Measurements from ENCODE around the gene CLBA1.

The CLBA1 gene

GRCh38 chr14:104974665-104975390, 10.8 kb upstream of the CLBA1 start:
- DNase-seq (ENCODE audit: insufficient read length, low spot score) (no peak), FAIRE-seq (no peak)
- no peak for TF ChIP-seq CTCF (IDR thresholded peaks at IDR 0.05; ENCODE audit: insufficient read depth, missing control alignments)

- DNase-seq (ENCODE audit: insufficient read length, low spot score) (no peak), FAIRE-seq (no peak)
- TF ChIP-seq CTCF (IDR thresholded peaks at IDR 0.05; ENCODE audit: insufficient read depth, missing control alignments), result peak; percentile 44
These were observed 9.9 kb upstream of the CLBA1 start for GRCh38 chr14:104975481-104976197.

- DNase-seq (ENCODE audit: insufficient read length, low spot score), result peak; percentile 65
- peak; percentile 90 for TF ChIP-seq CTCF (IDR thresholded peaks at IDR 0.05; ENCODE audit: insufficient read depth, missing control alignments)
- FAIRE-seq, result no peak
These were observed 9.2 kb upstream of the CLBA1 start for GRCh38 chr14:104976198-104977007.

GRCh38 chr14:104977008-104977680, 8.4 kb upstream of the CLBA1 start:
- FAIRE-seq (no peak), DNase-seq (ENCODE audit: insufficient read length, low spot score) (no peak)
- no peak for TF ChIP-seq CTCF (IDR thresholded peaks at IDR 0.05; ENCODE audit: insufficient read depth, missing control alignments)

- DNase-seq (ENCODE audit: insufficient read length, low spot score) (peak; percentile 51), FAIRE-seq (no peak)
- no peak for TF ChIP-seq CTCF (IDR thresholded peaks at IDR 0.05; ENCODE audit: insufficient read depth, missing control alignments)
These were observed 7.6 kb upstream of the CLBA1 start, which contains the start of gene AHNAK2 for GRCh38 chr14:104977681-104978653. Gene AHNAK2, minus strand, starts transcription at chr14:104978374. Its CDS starts 137 bp downstream, at chr14:104978237.

All from D721Med (cell line).